HEK293 (cell line): ENCODE data around the gene NYNRIN.

Experiments used
- CTCF ChIA-PET: fragments of 350-600 bp; formaldehyde crosslinking; extraction: SDS; loops from one replicate; lab custom pipeline; 2021; ENCODE audit warnings: antibody characterized with exemption; lab: Yijun Ruan, JAX
- POLR2A ChIA-PET: fragments of 300-600 bp; formaldehyde crosslinking; extraction: SDS; loops from one replicate; lab custom pipeline; 2020; ENCODE audit warnings: antibody characterized with exemption, inconsistent platforms; lab: Yijun Ruan, JAX
- H3K27ac ChIP-seq: fragments of 200-500 bp; sonication (Bioruptor generic); 2 replicates; pipeline ENCODE4 v1.5.1; 2014; ENCODE audit warnings: low read depth, low read length, control low read depth, inconsistent platforms; ENCODE audit errors: extremely low read depth
- H3K36me3 ChIP-seq, 2 experiments: fragments of 200-500 bp in 1 of 2; sonication (Bioruptor generic) in 1 of 2; 1 replicate in 1 of 2; 2 replicates in 1 of 2; pipeline ENCODE4 v1.5.1; 2014 to 2017; ENCODE audit warnings: inconsistent platforms in 2 of 2, low read length in 2 of 2; ENCODE audit not compliant: control insufficient read depth in 2 of 2, insufficient read depth in 1 of 2
- H3K4me1 ChIP-seq: fragments of 200-500 bp; sonication (Bioruptor generic); 2 replicates; pipeline ENCODE4 v1.5.1; 2014; ENCODE audit warnings: mild to moderate bottlenecking, low read length, inconsistent platforms; ENCODE audit not compliant: control insufficient read depth, insufficient read depth
- H3K4me3 ChIP-seq: 2 replicates; pipeline ENCODE4 v1.5.1; 2011; ENCODE audit warnings: low read depth, mild to moderate bottlenecking, control low read depth, low read length, moderate library complexity
- H3K9me3 ChIP-seq: fragments of 200-500 bp; sonication (Bioruptor generic); 2 replicates; pipeline ENCODE4 v1.5.1; 2014; ENCODE audit warnings: low read depth, low read length, inconsistent platforms; ENCODE audit not compliant: control insufficient read depth, insufficient read depth
- AEBP2 ChIP-seq: fragments of 450-650 bp; formaldehyde crosslinking; IDR thresholded peaks from 2 replicates; pipeline ENCODE4 v1.5.1; 2016; ENCODE audit warnings: missing biosample characterization, missing genetic modification characterization, borderline replicate concordance
- GFI1B ChIP-seq: fragments of 450-650 bp; formaldehyde crosslinking; IDR thresholded peaks from 2 replicates; pipeline ENCODE4 v1.5.1; 2016; ENCODE audit warnings: missing biosample characterization, missing genetic modification characterization
- HIC1 ChIP-seq: fragments of 450-650 bp; formaldehyde crosslinking; IDR thresholded peaks from 2 replicates; pipeline ENCODE4 v1.5.1; 2016; ENCODE audit warnings: missing biosample characterization, missing genetic modification characterization
- HOXD13 ChIP-seq: sonication (generic); formaldehyde crosslinking; IDR thresholded peaks from 2 replicates; pipeline ENCODE4 v1.8.0; 2022; ENCODE audit warnings: missing genetic modification reagents, borderline replicate concordance
- SCRT2 ChIP-seq: fragments of 450-650 bp; formaldehyde crosslinking; IDR thresholded peaks from 2 replicates; pipeline ENCODE4 v1.5.1; 2016; ENCODE audit warnings: missing biosample characterization, missing genetic modification characterization
- ZBTB20 ChIP-seq: fragments of 450-650 bp; formaldehyde crosslinking; IDR thresholded peaks from 2 replicates; pipeline ENCODE4 v1.5.1; 2016; ENCODE audit warnings: missing biosample characterization, missing genetic modification characterization
- ZNF174 ChIP-seq: fragments of 450-650 bp; formaldehyde crosslinking; IDR thresholded peaks from 2 replicates; pipeline ENCODE4 v1.5.0; 2017; ENCODE audit warnings: missing biosample characterization, mild to moderate bottlenecking, missing genetic modification characterization
- ZNF2 ChIP-seq: fragments of 450-650 bp; formaldehyde crosslinking; IDR thresholded peaks from 2 replicates; pipeline ENCODE4 v1.5.1; 2016; ENCODE audit warnings: missing biosample characterization, missing genetic modification characterization
- ZNF221 ChIP-seq: fragments of 450-650 bp; formaldehyde crosslinking; IDR thresholded peaks from 2 replicates; pipeline ENCODE4 v1.5.1; 2017; ENCODE audit warnings: missing biosample characterization, missing genetic modification characterization, borderline replicate concordance
- ZNF248 ChIP-seq: fragments of 450-650 bp; formaldehyde crosslinking; IDR thresholded peaks from 2 replicates; pipeline ENCODE4 v1.5.1; 2017; ENCODE audit warnings: missing biosample characterization, missing genetic modification characterization
- ZNF266 ChIP-seq: fragments of 450-650 bp; formaldehyde crosslinking; IDR thresholded peaks from 2 replicates; pipeline ENCODE4 v1.5.1; 2016; ENCODE audit warnings: missing biosample characterization, missing genetic modification characterization, low read depth
- ZNF292 ChIP-seq: fragments of 450-650 bp; formaldehyde crosslinking; IDR thresholded peaks from 2 replicates; pipeline ENCODE4 v1.5.1; 2016; ENCODE audit warnings: low read depth, missing biosample characterization, missing genetic modification characterization, borderline replicate concordance
- ZNF341 ChIP-seq: fragments of 450-650 bp; formaldehyde crosslinking; IDR thresholded peaks from 2 replicates; pipeline ENCODE4; 2016; ENCODE audit warnings: low read depth, missing biosample characterization, missing genetic modification characterization
- ZNF449 ChIP-seq: fragments of 450-650 bp; formaldehyde crosslinking; IDR thresholded peaks from 2 replicates; pipeline ENCODE4 v1.5.1; 2017; ENCODE audit warnings: missing biosample characterization, mild to moderate bottlenecking, missing genetic modification characterization, moderate library complexity
- ZNF473 ChIP-seq: fragments of 450-650 bp; formaldehyde crosslinking; IDR thresholded peaks from 2 replicates; pipeline ENCODE4 v1.5.1; 2017; ENCODE audit warnings: missing biosample characterization, missing genetic modification characterization
- ZNF626 ChIP-seq: fragments of 450-650 bp; sonication (Bioruptor Pico); formaldehyde crosslinking; IDR thresholded peaks from 2 replicates; pipeline ENCODE4 v1.5.1; 2018; ENCODE audit warnings: missing biosample characterization, missing genetic modification characterization, inconsistent platforms
- ZNF639 ChIP-seq: fragments of 450-650 bp; formaldehyde crosslinking; IDR thresholded peaks from 2 replicates; pipeline ENCODE4 v1.5.1; 2016; ENCODE audit warnings: missing biosample characterization, missing genetic modification characterization
- ZNF707 ChIP-seq: fragments of 450-650 bp; formaldehyde crosslinking; IDR thresholded peaks from 2 replicates; pipeline ENCODE4 v1.5.1; 2016; ENCODE audit warnings: missing biosample characterization, missing genetic modification characterization
- ZNF777 ChIP-seq: fragments of 450-650 bp; formaldehyde crosslinking; IDR thresholded peaks from 2 replicates; pipeline ENCODE4 v1.5.1; 2017; ENCODE audit warnings: missing biosample characterization, missing genetic modification characterization, borderline replicate concordance

NYNRIN gene

GRCh38 chr14:24407608-24408325 lies 9.0 kb downstream of the NYNRIN start:
- Histone ChIP-seq H3K36me3 (peaks cover 0 to 56% of the 10 kb centered on the region in 2 experiments; a peak in 1 of 3 replicates), H3K9me3 (no peaks in the 10 kb centered on the region), H3K4me3 (no peak overlapping the region), H3K4me1 (no peaks in the 10 kb centered on the region), H3K27ac (no peak overlapping the region)
- CTCF ChIA-PET: interaction anchor here (0.5 to 1.7 kb wide), 5 partner anchors 10 to 186 kb away, joined by 3 to 9 read pairs (median 4); no protein-coding TSS in a partner anchor
- TF ChIP-seq ZNF449 (tag by site-specific recombination) (no peak), ZNF777 (tag by site-specific recombination) (no peak), HIC1 (tag by site-specific recombination) (no peak), ZNF174 (tag by site-specific recombination) (no peak), ZNF292 (tag by site-specific recombination) (no peak), GFI1B (tag by site-specific recombination) (no peak), ZNF639 (tag by site-specific recombination) (no peak), ZNF248 (no peak), ZNF341 (tag by site-specific recombination) (no peak)
- POLR2A ChIA-PET: no interaction called here

GRCh38 chr14:24408764-24409163 lies 10.0 kb downstream of the NYNRIN start:
- H3K9me3 ChIP-seq: no peaks in the 10 kb centered on the region
- H3K4me1 ChIP-seq: no peaks in the 10 kb centered on the region
- ChIA-PET CTCF (interaction anchor here (0.7 to 1.7 kb wide), 6 partner anchors 9 to 194 kb away, joined by 3 to 9 read pairs (median 4); no protein-coding TSS in a partner anchor), POLR2A (interaction anchor here (0.6 to 0.8 kb wide), 3 partner anchors 9 to 43 kb away, joined by 3 to 7 read pairs (median 4); no protein-coding TSS in a partner anchor)
- H3K36me3 ChIP-seq: peaks cover 0 to 66% of the 10 kb centered on the region in 2 experiments; a peak in 1 of 3 replicates
- no peak overlapping the region for H3K27ac ChIP-seq
- no peak overlapping the region for H3K4me3 ChIP-seq
- no peak for TF ChIP-seq ZNF266 (tag by site-specific recombination)
- no peak for TF ChIP-seq ZNF2
- no peak for TF ChIP-seq HOXD13 (CRISPR knock-in tag)
- no peak for TF ChIP-seq ZNF221 (tag by site-specific recombination)
- no peak for TF ChIP-seq ZNF473 (tag by site-specific recombination)
- TF ChIP-seq ZNF707 (tag by site-specific recombination): no peak
- TF ChIP-seq AEBP2 (tag by site-specific recombination): no peak
- TF ChIP-seq ZNF626 (tag by site-specific recombination): no peak
- TF ChIP-seq ZBTB20 (tag by site-specific recombination): no peak
- TF ChIP-seq SCRT2 (tag by site-specific recombination): no peak
- TF ChIP-seq, all 188 proteins: peak for 0
